H1 (cell line): ENCODE results near the gene NOC4L. TPM values are rescaled to one million over a fixed set of nuclear protein-coding genes. Genes with fewer than 3 reads are reported as not detected.

Source experiments
- CTCF ChIA-PET: fragments of 300-600 bp; sonication (Branson Sonifier 250); formaldehyde crosslinking; loops from one replicate; lab custom pipeline; 2021; ENCODE audit not compliant: partially characterized antibody; lab: Charles Lee
- POLR2A ChIA-PET: fragments of 300-600 bp; sonication (Branson Sonifier 250); formaldehyde crosslinking; loops from one replicate; lab custom pipeline; 2021; ENCODE audit warnings: inconsistent platforms; ENCODE audit not compliant: partially characterized antibody; lab: Charles Lee
- DNase-seq, 2 experiments: peaks; one replicate each; pipeline versions ENCODE4 v3.0.0 to v3.0.0-alpha.2; 2010 to 2022; ENCODE audit warnings: low spot score in 2 of 2, low read depth in 1 of 2, mixed read lengths in 1 of 2
- FAIRE-seq: peaks from 2 replicates; lab custom pipeline; 2011; peaks lifted over from hg19 to GRCh38; lab: Jason Lieb, UNC
- H2AFZ ChIP-seq: 2 replicates; pipeline ENCODE4 v1.8.1; 2012; ENCODE audit warnings: low read length, inconsistent platforms
- H2AK5ac ChIP-seq: 2 replicates; pipeline ENCODE4 v1.6.1; 2013; ENCODE audit warnings: low read depth, low read length
- H2BK120ac ChIP-seq: replicated peaks from 2 replicates; pipeline ENCODE3; 2013; ENCODE audit warnings: low read depth, low read length, inconsistent platforms
- H2BK12ac ChIP-seq: 2 replicates; pipeline ENCODE4 v1.6.1; 2013; ENCODE audit warnings: low read depth, low read length
- H2BK15ac ChIP-seq: 2 replicates; pipeline ENCODE4 v1.6.1; 2013; ENCODE audit warnings: low read length
- H2BK20ac ChIP-seq: 2 replicates; pipeline ENCODE4 v1.6.1; 2013; ENCODE audit warnings: low read length
- H2BK5ac ChIP-seq: 2 replicates; pipeline ENCODE4 v1.6.1; 2013; ENCODE audit warnings: low read depth, low read length
- H3K14ac ChIP-seq: 2 replicates; pipeline ENCODE4 v1.6.1; 2013; ENCODE audit warnings: inconsistent platforms; ENCODE audit not compliant: insufficient read length
- H3K18ac ChIP-seq: 2 replicates; pipeline ENCODE4 v1.6.1; 2013; ENCODE audit warnings: low read length; ENCODE audit errors: extremely low read depth
- H3K23ac ChIP-seq: 2 replicates; pipeline ENCODE4 v1.6.1; 2013; ENCODE audit warnings: inconsistent platforms; ENCODE audit not compliant: insufficient read length
- H3K23me2 ChIP-seq: 2 replicates; pipeline ENCODE4 v1.6.1; 2013; ENCODE audit warnings: low read depth, low read length
- H3K27ac ChIP-seq: 2 replicates; pipeline ENCODE4 v1.6.1; 2011; ENCODE audit warnings: low read depth, low read length, inconsistent platforms
- H3K27me3 ChIP-seq, 4 experiments: replicated peaks in 1 of 4; 1 replicate in 1 of 4; 2 replicates in 3 of 4; pipeline versions ENCODE4 v1.6.1 to v1.8.1; 2011 to 2013; ENCODE audit warnings: low read length in 3 of 4, mild to moderate bottlenecking in 3 of 4, inconsistent platforms in 2 of 4, mixed read lengths in 2 of 4, moderate library complexity in 1 of 4; ENCODE audit not compliant: control insufficient read depth in 3 of 4, insufficient read depth in 3 of 4; ENCODE audit errors: extremely low read depth in 1 of 4
- H3K36me3 ChIP-seq, 4 experiments: 2 replicates each; pipeline versions ENCODE4 v1.6.1 to v1.8.1; 2011 to 2013; ENCODE audit warnings: mild to moderate bottlenecking in 4 of 4, low read length in 3 of 4, moderate library complexity in 2 of 4, control low read depth in 1 of 4, inconsistent platforms in 1 of 4; ENCODE audit not compliant: insufficient read depth in 4 of 4, control insufficient read depth in 2 of 4
- H3K4ac ChIP-seq: replicated peaks from 2 replicates; pipeline ENCODE3; 2013; ENCODE audit warnings: low read length, low read depth, mixed read lengths, inconsistent platforms; ENCODE audit not compliant: insufficient read length
- H3K4me1 ChIP-seq, 4 experiments: replicated peaks in 1 of 4; 1 replicate in 1 of 4; 2 replicates in 3 of 4; pipeline versions ENCODE4 v1.6.1 to v1.8.1; 2011 to 2013; ENCODE audit warnings: low read length in 3 of 4, inconsistent platforms in 2 of 4, mixed read lengths in 1 of 4; ENCODE audit not compliant: insufficient read depth in 4 of 4, control insufficient read depth in 3 of 4
- H3K4me2 ChIP-seq, 2 experiments: 2 replicates each; pipeline versions ENCODE4 v1.6.1 to v1.8.1; 2011 to 2013; ENCODE audit warnings: low read depth in 2 of 2, low read length in 2 of 2, control low read depth in 1 of 2, inconsistent platforms in 1 of 2, mild to moderate bottlenecking in 1 of 2; ENCODE audit not compliant: insufficient read depth in 1 of 2
- H3K4me3 ChIP-seq, 4 experiments: fragments of 200-600, 300-600 bp in 1 of 4; sonication (generic), shearing (Covaris generic), sonication (Bioruptor Twin) in 1 of 4; 2 replicates each; pipeline versions ENCODE4 v1.5.1 to v1.8.1; 2011 to 2016; ENCODE audit warnings: low read length in 4 of 4, low read depth in 3 of 4, control low read depth in 2 of 4, inconsistent platforms in 2 of 4, mild to moderate bottlenecking in 2 of 4, mixed read lengths in 1 of 4, moderate library complexity in 1 of 4; ENCODE audit not compliant: insufficient read depth in 2 of 4; ENCODE audit errors: extremely low read depth in 1 of 4
- H3K56ac ChIP-seq: replicated peaks from 2 replicates; pipeline ENCODE3; 2013; ENCODE audit warnings: low read depth, mild to moderate bottlenecking, mixed read lengths, low read length, inconsistent platforms; ENCODE audit not compliant: insufficient read length
- H3K79me1 ChIP-seq: 2 replicates; pipeline ENCODE4 v1.6.1; 2013; ENCODE audit warnings: low read depth, low read length, control low read depth
- H3K79me2 ChIP-seq, 2 experiments: 2 replicates each; pipeline versions ENCODE4 v1.6.1 to v1.8.1; 2012 to 2013; ENCODE audit warnings: low read length in 2 of 2, mild to moderate bottlenecking in 2 of 2, inconsistent platforms in 1 of 2; ENCODE audit not compliant: insufficient read depth in 2 of 2, control insufficient read depth in 1 of 2
- H3K9ac ChIP-seq, 4 experiments: replicated peaks in 1 of 4; 1 replicate in 1 of 4; 2 replicates in 3 of 4; pipeline versions ENCODE4 v1.6.1 to v1.8.1; 2011 to 2013; ENCODE audit warnings: low read depth in 3 of 4, low read length in 3 of 4, control low read depth in 2 of 4, mild to moderate bottlenecking in 2 of 4, moderate library complexity in 2 of 4, inconsistent platforms in 1 of 4; ENCODE audit errors: extremely low read depth in 1 of 4
- H3K9me3 ChIP-seq, 2 experiments: 2 replicates each; pipeline versions ENCODE4 v1.6.1 to v1.8.1; 2012 to 2013; ENCODE audit warnings: mild to moderate bottlenecking in 2 of 2, moderate library complexity in 2 of 2, control low read depth in 1 of 2, inconsistent platforms in 1 of 2, low read depth in 1 of 2, low read length in 1 of 2, mixed read lengths in 1 of 2; ENCODE audit not compliant: insufficient read depth in 2 of 2
- H4K20me1 ChIP-seq, 2 experiments: replicated peaks in 1 of 2; 2 replicates each; pipeline versions ENCODE3 to v1.8.1; 2011 to 2013; ENCODE audit warnings: inconsistent platforms in 2 of 2, low read length in 2 of 2, mild to moderate bottlenecking in 1 of 2; ENCODE audit not compliant: insufficient read depth in 2 of 2, control insufficient read depth in 1 of 2
- H4K5ac ChIP-seq: 2 replicates; pipeline ENCODE4 v1.6.1; 2013; ENCODE audit warnings: low read length, low read depth, mixed read lengths, inconsistent platforms; ENCODE audit not compliant: insufficient read length
- H4K8ac ChIP-seq: 2 replicates; pipeline ENCODE4 v1.8.0; 2013; ENCODE audit warnings: mild to moderate bottlenecking, moderate library complexity, low read length, inconsistent platforms; ENCODE audit not compliant: insufficient read depth; ENCODE audit errors: extremely low read depth
- H4K91ac ChIP-seq: replicated peaks from 2 replicates; pipeline ENCODE3; 2013; ENCODE audit warnings: low read length, mixed read lengths, inconsistent platforms; ENCODE audit not compliant: insufficient read length
- CEBPB ChIP-seq: IDR thresholded peaks from 2 replicates; pipeline ENCODE4 v1.6.1; 2012; ENCODE audit warnings: low read depth, low read length
- POLR2A ChIP-seq, 2 experiments: IDR thresholded peaks; 1 replicate in 1 of 2; 2 replicates in 1 of 2; pipeline ENCODE4 v1.6.1; 2011; ENCODE audit warnings: low read depth in 2 of 2, low read length in 2 of 2, mild to moderate bottlenecking in 2 of 2; ENCODE audit errors: control extremely low read depth in 1 of 2
- WGBS, 2 experiments: shearing (Covaris generic) in 1 of 2; methylation state at CpG; one replicate each; pipeline versions ENCODE4 v1.1.6 to v1.1.7; 2013 to 2015; ENCODE audit warnings: low lambda C conversion rate in 2 of 2, mixed read lengths in 2 of 2, inconsistent platforms in 1 of 2, low coverage in 1 of 2, missing lambda C conversion rate in 1 of 2; ENCODE audit not compliant: insufficient replicate concordance in 2 of 2, insufficient coverage in 1 of 2, insufficient read length in 1 of 2; ENCODE audit errors: extremely low coverage in 1 of 2, missing lambda C conversion rate in 1 of 2; 5-methylcytosine and 5-hydroxymethylcytosine counted together
- polyA plus RNA-seq, 7 experiments: library from polyadenylated mRNA; depleted of rRNA in 3 of 7; stranded (reverse) in 5 of 7; unstranded in 2 of 7; fragments of >200 nt in 5 of 7; fragments of 200-250 nt in 2 of 7; gene quantifications; 1 replicate in 5 of 7; 2 replicates in 1 of 7; 4 replicates in 1 of 7; pipeline versions ENCODE4 v1.2.1 to v1.2.3, GENCODE V29; 2011 to 2013; ENCODE audit warnings: missing spikeins in 2 of 7, mixed read lengths in 2 of 7
- total RNA-seq: library from RNA; stranded (reverse); fragmentation: NEBNext Ultra II Directional; extraction: Animal tissue kit (Norgen Biotek cat#: 25700); gene quantifications from 2 replicates; pipeline ENCODE4 v1.2.1, GENCODE V29; 2021

NOC4L gene
- total and polyA plus RNA-seq, 2 of the 8 experiments (the other 6 are each of a cell fraction or from before 2014, with no cell fraction given) = 26.8 to 40.3 TPM

GRCh38 chr12:132165584-132165983 lies 21.3 kb downstream of the NOC4L start:
- Histone ChIP-seq H2AK5ac (no peak overlapping the region), H2BK120ac (no peak overlapping the region), H4K20me1 (peaks cover 0 to 11% of the 10 kb centered on the region in 2 experiments), H3K56ac (no peak overlapping the region), H2BK5ac (no peak overlapping the region), H3K23me2 (peaks cover 15% of the 10 kb centered on the region; the same call in 1 of the 2 replicates), H2BK20ac (no peak overlapping the region), H3K23ac (no peak overlapping the region), H4K5ac (no peak overlapping the region), H3K9ac (no peak overlapping the region), H3K9me3 (no peaks in the 10 kb centered on the region), H3K27ac (no peak overlapping the region), H4K8ac (no peak overlapping the region), H2AFZ (no peak overlapping the region), H3K14ac (no peak overlapping the region), H3K36me3 (no peaks in the 10 kb centered on the region), H3K4me3 (no peak overlapping the region), H2BK15ac (no peak overlapping the region), H4K91ac (no peak overlapping the region), H3K4me2 (no peak overlapping the region), H3K4ac (no peak overlapping the region), H3K79me1 (no peaks in the 10 kb centered on the region), H3K79me2 (no peaks in the 10 kb centered on the region), H3K18ac (no peak overlapping the region), H3K4me1 (no peaks in the 10 kb centered on the region; a peak in 1 of 7 replicates), H2BK12ac (no peak overlapping the region), H3K27me3 (peaks cover 0 to 10% (median 5%) of the 10 kb centered on the region in 4 experiments; a peak in 4 of 7 replicates)
- ChIA-PET POLR2A (no interaction called here), CTCF (no interaction called here)
- FAIRE-seq (no peak), DNase-seq (no peak)
- TF ChIP-seq POLR2A (IDR thresholded peaks at IDR 0.05; ENCODE audit: control extremely low read depth in 1 of 2, low read depth in 2 of 2, low read length in 2 of 2) (no peak), CEBPB (no peak)
- WGBS, 2 experiments = 96% methylated on average over 6 of the region's 6 CpGs; no CpG with 5 or more reads in 1 of the 2 experiments
